ENCODE measurements around the gene ADAP1. TPM values are rescaled to one million over a fixed set of nuclear protein-coding genes. Genes with fewer than 3 reads are reported as not detected.

The ADAP1 gene
- polyA plus RNA-seq, 3 donors: 49.1 to 117 (median 72.2) TPM

DNA sequence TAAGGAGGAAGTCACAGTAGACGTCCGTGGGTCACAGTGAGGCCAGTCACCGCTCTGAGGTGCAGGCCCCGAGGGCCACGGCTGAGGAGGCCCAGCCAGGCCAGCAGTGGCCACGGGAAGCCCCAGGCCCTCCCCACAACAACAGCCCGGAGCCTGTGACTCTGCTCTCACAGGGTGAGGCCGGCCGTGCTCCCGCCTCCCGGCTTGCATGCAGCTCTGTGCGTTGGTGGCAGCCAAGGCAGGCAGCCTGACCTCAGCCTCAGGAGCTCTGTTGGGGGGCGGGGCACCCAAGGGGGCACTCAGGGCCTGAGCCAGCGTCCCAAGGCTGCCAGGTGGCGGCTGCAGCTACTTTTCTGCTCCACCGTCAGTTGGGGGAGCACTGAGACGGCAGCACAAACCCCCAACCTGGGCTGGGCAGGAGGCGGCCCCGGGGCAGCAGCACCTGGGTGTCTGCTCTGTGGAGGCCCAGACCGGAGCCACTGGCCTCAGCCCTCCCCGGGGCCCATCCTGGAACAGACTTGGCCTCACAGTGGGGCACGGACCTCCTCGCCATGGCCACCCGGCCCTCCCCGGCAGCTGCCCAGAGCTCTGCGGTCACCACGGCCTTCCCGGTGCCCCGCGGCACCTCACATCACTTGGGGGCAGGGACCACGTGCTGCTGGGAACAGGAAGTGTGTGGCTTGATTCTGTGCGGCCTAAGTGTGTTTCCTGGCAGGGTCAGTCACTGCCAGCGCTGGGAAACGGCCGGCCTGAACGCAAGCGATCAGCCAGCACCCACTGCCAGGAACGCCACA, 41.8 kb upstream of the ADAP1 start:
- Mint-ChIP-seq H3K27ac (no peak overlapping the region), H3K9me3 (peaks cover 0 to 1% (median 0%) of the 10 kb centered on the region in 7 donors), H3K4me3 (no peak overlapping the region), H3K4me1 (peaks cover 7% of the 10 kb centered on the region), H3K27me3 (ENCODE audit: low read depth in 3 of 3) (peaks cover 6 to 12% (median 7%) of the 10 kb centered on the region in 3 donors), H3K36me3 (peaks cover 7 to 28% of the 10 kb centered on the region in 2 donors)
- no peak overlapping the region for H3K4me2 ChIP-seq (replicated peaks; ENCODE audit: extremely low read depth, low read length, poor library complexity, severe bottlenecking)
- WGBS (ENCODE audit: insufficient coverage): 60% methylated on average over 38 of the region's 38 CpGs
- H3K36me3 ChIP-seq (replicated peaks in 1 of 2; ENCODE audit: control insufficient read depth in 1 of 2, insufficient read depth in 2 of 2, low read length in 2 of 2): peaks cover 3 to 8% of the 10 kb centered on the region in 2 donors
- H3K27ac ChIP-seq (ENCODE audit: low read depth in 1 of 2, low read length in 2 of 2): no peak overlapping the region
- H3K9me3 ChIP-seq (replicated peaks in 1 of 2; ENCODE audit: control insufficient read depth in 1 of 2, insufficient read depth in 1 of 2, low read length in 2 of 2): no peaks in the 10 kb centered on the region
- no peaks in the 10 kb centered on the region for H3K79me2 ChIP-seq (ENCODE audit: insufficient read depth, low read length)
- intact Hi-C loops (cut with micrococcal nuclease): no loop called here
- H4K20me1 ChIP-seq (ENCODE audit: insufficient read depth, low read length): no peaks in the 10 kb centered on the region
- no peak overlapping the region for H3K4me3 ChIP-seq (replicated peaks in 1 of 3; ENCODE audit: low read depth in 2 of 3, low read length in 3 of 3)
- no peak for DNase-seq
- H2AFZ ChIP-seq (ENCODE audit: insufficient read depth, low read depth, low read length, poor library complexity, severe bottlenecking): no peak overlapping the region
- H3K9ac ChIP-seq (ENCODE audit: insufficient read depth, low read length, poor library complexity, severe bottlenecking): peak overlapping the region; percentile 15
- H3K4me1 ChIP-seq (ENCODE audit: control insufficient read depth in 1 of 2, insufficient read depth in 2 of 2, low read length in 2 of 2): peaks cover 5 to 7% of the 10 kb centered on the region in 2 donors
- H3K27me3 ChIP-seq (ENCODE audit: control insufficient read depth in 2 of 2, insufficient read depth in 2 of 2, low read length in 2 of 2): no peaks in the 10 kb centered on the region
- TF ChIP-seq, protein P1, sequence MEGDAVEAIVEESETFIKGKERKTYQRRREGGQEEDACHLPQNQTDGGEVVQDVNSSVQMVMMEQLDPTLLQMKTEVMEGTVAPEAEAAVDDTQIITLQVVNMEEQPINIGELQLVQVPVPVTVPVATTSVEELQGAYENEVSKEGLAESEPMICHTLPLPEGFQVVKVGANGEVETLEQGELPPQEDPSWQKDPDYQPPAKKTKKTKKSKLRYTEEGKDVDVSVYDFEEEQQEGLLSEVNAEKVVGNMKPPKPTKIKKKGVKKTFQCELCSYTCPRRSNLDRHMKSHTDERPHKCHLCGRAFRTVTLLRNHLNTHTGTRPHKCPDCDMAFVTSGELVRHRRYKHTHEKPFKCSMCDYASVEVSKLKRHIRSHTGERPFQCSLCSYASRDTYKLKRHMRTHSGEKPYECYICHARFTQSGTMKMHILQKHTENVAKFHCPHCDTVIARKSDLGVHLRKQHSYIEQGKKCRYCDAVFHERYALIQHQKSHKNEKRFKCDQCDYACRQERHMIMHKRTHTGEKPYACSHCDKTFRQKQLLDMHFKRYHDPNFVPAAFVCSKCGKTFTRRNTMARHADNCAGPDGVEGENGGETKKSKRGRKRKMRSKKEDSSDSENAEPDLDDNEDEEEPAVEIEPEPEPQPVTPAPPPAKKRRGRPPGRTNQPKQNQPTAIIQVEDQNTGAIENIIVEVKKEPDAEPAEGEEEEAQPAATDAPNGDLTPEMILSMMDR (IDR thresholded peaks at IDR 0.05): no peak

DNA sequence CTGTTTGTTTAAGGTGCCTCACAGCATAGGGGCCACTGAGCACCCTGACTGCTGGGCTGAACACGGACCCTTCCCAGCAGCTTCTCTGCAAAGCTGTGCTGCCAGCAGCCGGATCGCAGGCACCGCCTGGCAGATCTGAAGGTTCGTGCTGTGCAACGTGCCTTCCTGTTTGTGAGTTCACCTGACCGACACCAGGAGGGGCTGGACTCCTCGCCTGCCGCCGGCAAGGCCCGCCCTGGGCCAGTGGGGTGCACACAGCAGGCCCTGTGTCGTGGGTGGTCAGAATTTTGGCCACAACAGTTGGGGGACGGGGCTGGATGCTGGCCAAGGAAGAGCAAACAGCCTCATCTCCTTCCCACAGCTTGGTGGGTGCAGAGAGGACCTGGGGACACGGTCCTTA, 41.1 kb upstream of the ADAP1 start:
- no peak overlapping the region for H3K4me2 ChIP-seq (replicated peaks; ENCODE audit: extremely low read depth, low read length, poor library complexity, severe bottlenecking)
- intact Hi-C loops (cut with micrococcal nuclease): no loop called here

More for the DNA sequence above, 41.1 kb upstream of the ADAP1 start:
- no peak for DNase-seq
- peaks cover 7 to 28% of the 10 kb centered on the region in 2 donors for H3K36me3 Mint-ChIP-seq
- H2AFZ ChIP-seq (ENCODE audit: insufficient read depth, low read depth, low read length, poor library complexity, severe bottlenecking): no peak overlapping the region
- no peaks in the 10 kb centered on the region for H4K20me1 ChIP-seq (ENCODE audit: insufficient read depth, low read length)
- H3K9ac ChIP-seq (ENCODE audit: insufficient read depth, low read length, poor library complexity, severe bottlenecking): peak overlapping the region; percentile 15
- H3K79me2 ChIP-seq (ENCODE audit: insufficient read depth, low read length): no peaks in the 10 kb centered on the region
- H3K27me3 Mint-ChIP-seq (ENCODE audit: low read depth in 3 of 3): peaks cover 5 to 14% (median 6%) of the 10 kb centered on the region in 3 donors
- no peaks in the 10 kb centered on the region for H3K27me3 ChIP-seq (ENCODE audit: control insufficient read depth in 2 of 2, insufficient read depth in 2 of 2, low read length in 2 of 2)
- H3K4me1 Mint-ChIP-seq: peaks cover 7% of the 10 kb centered on the region
- peaks cover 3 to 8% of the 10 kb centered on the region in 2 donors for H3K36me3 ChIP-seq (replicated peaks in 1 of 2; ENCODE audit: control insufficient read depth in 1 of 2, insufficient read depth in 2 of 2, low read length in 2 of 2)
- peaks cover 0 to 1% (median 0%) of the 10 kb centered on the region in 7 donors for H3K9me3 Mint-ChIP-seq
- H3K27ac ChIP-seq (ENCODE audit: low read depth in 1 of 2, low read length in 2 of 2): no peak overlapping the region
- H3K4me3 ChIP-seq (replicated peaks in 1 of 3; ENCODE audit: low read depth in 2 of 3, low read length in 3 of 3): no peak overlapping the region
- peaks cover 5 to 7% of the 10 kb centered on the region in 2 donors for H3K4me1 ChIP-seq (ENCODE audit: control insufficient read depth in 1 of 2, insufficient read depth in 2 of 2, low read length in 2 of 2)
- H3K4me3 Mint-ChIP-seq: no peak overlapping the region
- 89% methylated on average over 13 of the region's 14 CpGs for WGBS (ENCODE audit: insufficient coverage)
- H3K27ac Mint-ChIP-seq: no peak overlapping the region
- TF ChIP-seq, protein P1 (IDR thresholded peaks at IDR 0.05): no peak
- H3K9me3 ChIP-seq (replicated peaks in 1 of 2; ENCODE audit: control insufficient read depth in 1 of 2, insufficient read depth in 1 of 2, low read length in 2 of 2): no peaks in the 10 kb centered on the region
